GM23338 (cell line): ENCODE results near the gene PGAM5. TPM values are rescaled to one million over a fixed set of nuclear protein-coding genes. Genes with fewer than 3 reads are reported as not detected.

Source experiments
- ATAC-seq: fragments of 200-7000 bp; cut with Tn5 transposase; 3 replicates; pipeline ENCODE4 v1.9.1; 2020
- DNase-seq: peaks from one replicate; pipeline ENCODE4 v3.0.0-alpha.2; 2015; ENCODE audit warnings: low spot score
- H2AFZ ChIP-seq: fragments of 200-600 bp; sonication (generic); 2 replicates; pipeline ENCODE4 v1.8.0; 2016; ENCODE audit warnings: antibody characterized with exemption, mild to moderate bottlenecking, moderate library complexity
- H3F3A ChIP-seq: fragments of 200-600 bp; sonication (generic); replicated peaks from 2 replicates; pipeline ENCODE4 v1.8.0; 2017; ENCODE audit warnings: antibody characterized with exemption, mixed run types, low read depth
- H3K27ac ChIP-seq: fragments of 200-600 bp; sonication (generic); 2 replicates; pipeline ENCODE4 v1.6.1; 2016; ENCODE audit warnings: low read depth
- H3K27me3 ChIP-seq: fragments of 200-600 bp; sonication (generic); 2 replicates; pipeline ENCODE4 v1.8.0; 2016; ENCODE audit warnings: mild to moderate bottlenecking, mixed run types, moderate library complexity; ENCODE audit not compliant: insufficient read depth
- H3K36me3 ChIP-seq: fragments of 200-600 bp; sonication (generic); 2 replicates; pipeline ENCODE4 v1.8.0; 2016; ENCODE audit warnings: mild to moderate bottlenecking; ENCODE audit not compliant: insufficient read depth
- H3K4me1 ChIP-seq: fragments of 200-600 bp; sonication (generic); 2 replicates; pipeline ENCODE4 v1.8.0; 2016; ENCODE audit warnings: mild to moderate bottlenecking, moderate library complexity; ENCODE audit not compliant: insufficient read depth
- H3K4me2 ChIP-seq: fragments of 200-600 bp; sonication (generic); 2 replicates; pipeline ENCODE4 v1.7.1; 2017; ENCODE audit warnings: mixed run types
- H3K4me3 ChIP-seq: fragments of 200-600 bp; sonication (generic); 2 replicates; pipeline ENCODE4 v1.6.1; 2016; ENCODE audit warnings: mixed run types
- H3K79me2 ChIP-seq: fragments of 200-600 bp; sonication (generic); replicated peaks from 2 replicates; pipeline ENCODE4 v1.8.0; 2017; ENCODE audit warnings: mild to moderate bottlenecking; ENCODE audit not compliant: insufficient read depth
- H3K9me2 ChIP-seq: fragments of 200-600 bp; sonication (generic); 2 replicates; pipeline ENCODE4 v1.8.0; 2017; ENCODE audit not compliant: insufficient read depth
- H4K20me1 ChIP-seq: fragments of 200-600 bp; sonication (generic); replicated peaks from 2 replicates; pipeline ENCODE4 v1.8.0; 2017; ENCODE audit warnings: mild to moderate bottlenecking; ENCODE audit not compliant: insufficient read depth
- H3K27ac Mint-ChIP-seq: 2 replicates; pipeline ENCODE4 v1.8.0; 2020; ENCODE audit warnings: inconsistent platforms, mild to moderate bottlenecking, moderate library complexity, mixed read lengths
- H3K27me3 Mint-ChIP-seq: 3 replicates; pipeline ENCODE4 v1.8.0; 2022; ENCODE audit warnings: low read depth, mild to moderate bottlenecking, moderate library complexity, mixed read lengths, inconsistent platforms; ENCODE audit not compliant: insufficient read depth, poor library complexity
- H3K36me3 Mint-ChIP-seq: 3 replicates; pipeline ENCODE4 v1.8.0; 2021; ENCODE audit warnings: low read depth, mild to moderate bottlenecking, inconsistent platforms, moderate library complexity, mixed read lengths
- H3K4me1 Mint-ChIP-seq: 3 replicates; pipeline ENCODE4 v1.8.0; 2020; ENCODE audit warnings: mild to moderate bottlenecking, inconsistent platforms, mixed read lengths
- H3K4me3 Mint-ChIP-seq: 3 replicates; pipeline ENCODE4 v1.8.0; 2021; ENCODE audit warnings: moderate library complexity, mild to moderate bottlenecking, inconsistent platforms, mixed read lengths
- H3K9me3 Mint-ChIP-seq: 3 replicates; pipeline ENCODE4 v1.8.0; 2020; ENCODE audit warnings: moderate library complexity, mild to moderate bottlenecking, inconsistent platforms, mixed read lengths
- ETS1 ChIP-seq: IDR thresholded peaks from 2 replicates; pipeline ENCODE4 v1.6.1; 2016; ENCODE audit warnings: antibody characterized with exemption
- EZH2phosphoT487 ChIP-seq: fragments of 200-600 bp; sonication (generic); IDR thresholded peaks from one replicate; pipeline ENCODE4 v1.8.1; 2018; ENCODE audit warnings: antibody characterized with exemption; ENCODE audit not compliant: unreplicated experiment
- JUNB ChIP-seq: IDR thresholded peaks from one replicate; pipeline ENCODE4 v1.6.1; 2016; ENCODE audit warnings: antibody characterized with exemption; ENCODE audit not compliant: unreplicated experiment
- NANOG ChIP-seq: IDR thresholded peaks from 2 replicates; pipeline ENCODE4 v1.6.1; 2016; ENCODE audit warnings: antibody characterized with exemption, borderline replicate concordance
- POLR2AphosphoS5 ChIP-seq: IDR thresholded peaks from 2 replicates; pipeline ENCODE4 v1.6.1; 2016; ENCODE audit warnings: antibody characterized with exemption, low read depth
- REST ChIP-seq: IDR thresholded peaks from one replicate; pipeline ENCODE4 v1.6.1; 2018; ENCODE audit warnings: antibody characterized with exemption; ENCODE audit not compliant: unreplicated experiment
- ZNF462 ChIP-seq: fragments of 250-450 bp; sonication (Bioruptor Pico); IDR thresholded peaks from 2 replicates; pipeline ENCODE4 v1.5.0; 2020; ENCODE audit warnings: mild to moderate bottlenecking, moderate library complexity
- polyA plus RNA-seq: library from polyadenylated mRNA; unstranded; fragments of >200 nt; fragmentation: Nextera tagmentation; extraction: Ambion mirVana; gene quantifications from 2 replicates; pipeline ENCODE4 v1.2.1, GENCODE V29; 2016
- total RNA-seq: library from RNA; depleted of rRNA; stranded (reverse); fragments of >200 nt; shearing (Covaris generic); gene quantifications from 2 replicates; pipeline ENCODE4 v1.2.3, GENCODE V29; 2014

Gene PGAM5
- total and polyA plus RNA-seq, 2 experiments from 2014 or later = 31.1 to 108 TPM

GRCh38 chr12:132720606-132721345 lies 10.1 kb downstream of the PGAM5 start:
- Histone ChIP-seq H3F3A (peaks cover 36% of the 10 kb centered on the region), H3K27me3 (no peaks in the 10 kb centered on the region), H3K4me1 (no peaks in the 10 kb centered on the region), H3K27ac (no peak overlapping the region), H3K4me3 (no peak overlapping the region), H3K9me2 (no peaks in the 10 kb centered on the region), H3K79me2 (peaks cover 6% of the 10 kb centered on the region), H3K36me3 (peaks cover 7% of the 10 kb centered on the region; the same call in 1 of the 2 replicates), H4K20me1 (peaks cover 5% of the 10 kb centered on the region), H3K4me2 (no peak overlapping the region), H2AFZ (no peak overlapping the region)
- TF ChIP-seq ZNF462 (CRISPR knock-in tag) = no peak
- no peak for TF ChIP-seq NANOG
- no peak for TF ChIP-seq POLR2AphosphoS5
- Mint-ChIP-seq H3K9me3 (no peaks in the 10 kb centered on the region), H3K4me1 (no peaks in the 10 kb centered on the region), H3K4me3 (no peak overlapping the region), H3K27ac (no peak overlapping the region; the same call in 1 of the 2 replicates), H3K27me3 (peaks cover 14% of the 10 kb centered on the region), H3K36me3 (peaks cover 82% of the 10 kb centered on the region)
- ATAC-seq (no peak), DNase-seq (no peak)

- no peak overlapping the region for H3K27ac Mint-ChIP-seq
- DNase-seq (no peak), ATAC-seq (peak; percentile 17; the same call in 1 of the 3 replicates)
- H4K20me1 ChIP-seq = peaks cover 13% of the 10 kb centered on the region
- H3K27me3 Mint-ChIP-seq = peaks cover 20% of the 10 kb centered on the region
- peak overlapping the region; percentile 39; the same call in 1 of the 2 replicates for H3K27ac ChIP-seq
- H3F3A ChIP-seq = peaks cover 26% of the 10 kb centered on the region
- H3K9me3 Mint-ChIP-seq = no peaks in the 10 kb centered on the region; the same call in 2 of the 3 replicates
- H3K4me3 Mint-ChIP-seq = no peak overlapping the region
- no peak overlapping the region for H3K4me3 ChIP-seq
- H3K36me3 Mint-ChIP-seq = peaks cover 88% of the 10 kb centered on the region
- H3K4me1 ChIP-seq = no peaks in the 10 kb centered on the region
- H3K27me3 ChIP-seq = no peaks in the 10 kb centered on the region
- H3K4me1 Mint-ChIP-seq = no peaks in the 10 kb centered on the region
- peaks cover 16% of the 10 kb centered on the region; the same call in 1 of the 2 replicates for H3K36me3 ChIP-seq
- no peaks in the 10 kb centered on the region for H3K9me2 ChIP-seq
- H3K4me2 ChIP-seq = no peak overlapping the region
- peaks cover 6% of the 10 kb centered on the region for H3K79me2 ChIP-seq
- H2AFZ ChIP-seq = no peak overlapping the region
- no peak for TF ChIP-seq ETS1
- no peak for TF ChIP-seq POLR2AphosphoS5
- TF ChIP-seq JUNB = no peak
- no peak for TF ChIP-seq EZH2phosphoT487
- TF ChIP-seq REST = no peak
These were observed 12.5 kb downstream of the PGAM5 start for GRCh38 chr12:132723015-132723763.
